H1 (cell line): ENCODE results near the gene AGPAT4. TPM values are rescaled to one million over a fixed set of nuclear protein-coding genes. Genes with fewer than 3 reads are reported as not detected.

Source experiments
- JUN ChIP-seq: IDR thresholded peaks from 2 replicates; pipeline ENCODE4 v1.6.1; 2011; ENCODE audit warnings: low read depth, mild to moderate bottlenecking, improper control_type of control experiment, low read length
- TAF7 ChIP-seq: optimal IDR thresholded peaks from 2 replicates; pipeline ENCODE3; 2011; ENCODE audit warnings: low read depth, mild to moderate bottlenecking, inconsistent platforms, low read length, moderate library complexity, borderline replicate concordance
- polyA plus RNA-seq, 7 experiments: library from polyadenylated mRNA; depleted of rRNA in 3 of 7; stranded (reverse) in 5 of 7; unstranded in 2 of 7; fragments of >200 nt in 5 of 7; fragments of 200-250 nt in 2 of 7; gene quantifications; 1 replicate in 5 of 7; 2 replicates in 1 of 7; 4 replicates in 1 of 7; pipeline versions ENCODE4 v1.2.1 to v1.2.3, GENCODE V29; 2011 to 2013; ENCODE audit warnings: missing spikeins in 2 of 7, mixed read lengths in 2 of 7
- total RNA-seq: library from RNA; stranded (reverse); fragmentation: NEBNext Ultra II Directional; extraction: Animal tissue kit (Norgen Biotek cat#: 25700); gene quantifications from 2 replicates; pipeline ENCODE4 v1.2.1, GENCODE V29; 2021

The AGPAT4 gene
- total and polyA plus RNA-seq, 2 of the 8 experiments (the other 6 are each of a cell fraction or from before 2014, with no cell fraction given): 13.5 to 23.8 TPM

- TF ChIP-seq JUN: no peak
- TF ChIP-seq TAF7: no peak
These were observed 12.0 kb downstream of the AGPAT4 start (continued) for GRCh38 chr6:161261816-161262215.
